CD4-positive, alpha-beta T cell treated with Interleukin-4 for 1 hour (primary cell): ENCODE data around the gene NUCB1.
A peak's percentile ranks its signal among the peaks of the same experiment; 100 is the strongest.
"Not testable (repeated sequence)": the region's sequence is repeated elsewhere in the genome, so short reads cannot be mapped to it uniquely, and the experiment has no call there.

Experiments
- DNase-seq, 2 donors: peaks; one replicate each; pipeline ENCODE4 v3.0.0-alpha.2; 2020 to 2022

Gene NUCB1

GRCh38 chr19:48874303-48875135, 25.6 kb upstream of the NUCB1 start:
- peak; percentile 38 to 55 for DNase-seq

GRCh38 chr19:48876043-48876981, 23.8 kb upstream of the NUCB1 start:
- DNase-seq: peak; percentile 51 to 52

GRCh38 chr19:48877855-48878195, 22.3 kb upstream of the NUCB1 start:
- DNase-seq: peak in 1 of 2 donors; percentile 52

- peak; percentile 53 to 58 for DNase-seq
Observed at GRCh38 chr19:48878196-48879024, 21.7 kb upstream of the NUCB1 start.

GRCh38 chr19:48879025-48879637, 21.0 kb upstream of the NUCB1 start:
- no peak for DNase-seq

- peak in 1 of 2 donors; percentile 36 for DNase-seq
Observed at GRCh38 chr19:48879696-48880095, 20.4 kb upstream of the NUCB1 start.

GRCh38 chr19:48881741-48882657, 18.1 kb upstream of the NUCB1 start:
- DNase-seq: peak; percentile 49 to 64

- DNase-seq: no peak
Observed at GRCh38 chr19:48883726-48884125, 16.4 kb upstream of the NUCB1 start.

- DNase-seq: no peak
Observed at GRCh38 chr19:48887861-48888612, 12.1 kb upstream of the NUCB1 start.

- DNase-seq: not testable (repeated sequence)
Observed at GRCh38 chr19:48889496-48889895, 10.6 kb upstream of the NUCB1 start.

GRCh38 chr19:48890551-48890950, 9.6 kb upstream of the NUCB1 start:
- DNase-seq: no peak

- DNase-seq: no peak
Observed at GRCh38 chr19:48895226-48895625, 4.9 kb upstream of the NUCB1 start.

GRCh38 chr19:48896191-48896720, 3.9 kb upstream of the NUCB1 start:
- DNase-seq: peak; percentile 53 to 60

- no peak for DNase-seq
Observed at GRCh38 chr19:48897181-48897580, 2.9 kb upstream of the NUCB1 start.

GRCh38 chr19:48899386-48899749, 744 bp upstream of the NUCB1 start:
- not testable (repeated sequence) for DNase-seq

- DNase-seq: peak in 1 of 2 donors; percentile 58
Observed at GRCh38 chr19:48900477-48901406, 630 bp downstream of the NUCB1 start.

GRCh38 chr19:48902291-48902690, 2.2 kb downstream of the NUCB1 start:
- DNase-seq: not testable (repeated sequence)

- not testable (repeated sequence) for DNase-seq
Observed at GRCh38 chr19:48903788-48904187, 3.7 kb downstream of the NUCB1 start.

- no peak for DNase-seq
Observed at GRCh38 chr19:48905664-48906063, 5.6 kb downstream of the NUCB1 start.
